Fibroblast of the aortic adventitia (primary cell): ENCODE measurements around the gene TRPC3. TPM values are rescaled to one million over a fixed set of nuclear protein-coding genes. Genes with fewer than 3 reads are reported as not detected.

Experiments
- DNase-seq: peaks from one replicate; pipeline ENCODE4 v3.0.0-alpha.2; 2010; ENCODE audit warnings: low read depth
- H3K4me3 ChIP-seq: 2 replicates; pipeline ENCODE4 v1.5.1; 2011; ENCODE audit warnings: low read depth, mild to moderate bottlenecking, control low read depth, low read length, moderate library complexity
- total RNA-seq: library from RNA; depleted of rRNA; stranded (reverse); fragments of >200 nt; gene quantifications from 2 replicates; pipeline ENCODE4 v1.2.3, GENCODE V29; 2012; ENCODE audit warnings: low replicate concordance
- TF ChIP-seq, protein P1 (sequence below): IDR thresholded peaks from 2 replicates; pipeline ENCODE4 v1.5.1; 2011; ENCODE audit warnings: mild to moderate bottlenecking, low read length, control low read depth, inconsistent platforms; ENCODE audit not compliant: insufficient read depth

TRPC3 gene
- total RNA-seq, 1 donor = 0.45 TPM

DNA sequence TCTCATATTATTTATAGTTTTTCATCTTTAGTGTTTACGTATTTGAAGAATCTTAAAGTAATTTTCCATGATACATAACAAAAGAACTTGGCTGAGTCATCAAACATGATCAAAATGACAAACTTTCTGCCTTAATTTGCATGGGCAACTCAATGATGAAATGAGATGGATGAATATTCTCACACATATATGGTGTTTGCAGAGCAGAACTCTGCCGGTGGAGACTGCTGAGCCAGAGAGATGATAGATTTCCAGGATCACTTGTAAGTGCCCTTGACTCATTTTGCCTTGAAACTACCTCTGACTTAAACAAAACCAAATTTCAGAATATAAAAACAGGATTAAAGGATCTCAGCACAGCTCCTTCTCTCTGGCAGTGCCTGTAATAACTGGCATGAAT, 38.2 kb downstream of the TRPC3 start:
- DNase-seq = no peak
- no peak overlapping the region for H3K4me3 ChIP-seq
- TF ChIP-seq, protein P1, sequence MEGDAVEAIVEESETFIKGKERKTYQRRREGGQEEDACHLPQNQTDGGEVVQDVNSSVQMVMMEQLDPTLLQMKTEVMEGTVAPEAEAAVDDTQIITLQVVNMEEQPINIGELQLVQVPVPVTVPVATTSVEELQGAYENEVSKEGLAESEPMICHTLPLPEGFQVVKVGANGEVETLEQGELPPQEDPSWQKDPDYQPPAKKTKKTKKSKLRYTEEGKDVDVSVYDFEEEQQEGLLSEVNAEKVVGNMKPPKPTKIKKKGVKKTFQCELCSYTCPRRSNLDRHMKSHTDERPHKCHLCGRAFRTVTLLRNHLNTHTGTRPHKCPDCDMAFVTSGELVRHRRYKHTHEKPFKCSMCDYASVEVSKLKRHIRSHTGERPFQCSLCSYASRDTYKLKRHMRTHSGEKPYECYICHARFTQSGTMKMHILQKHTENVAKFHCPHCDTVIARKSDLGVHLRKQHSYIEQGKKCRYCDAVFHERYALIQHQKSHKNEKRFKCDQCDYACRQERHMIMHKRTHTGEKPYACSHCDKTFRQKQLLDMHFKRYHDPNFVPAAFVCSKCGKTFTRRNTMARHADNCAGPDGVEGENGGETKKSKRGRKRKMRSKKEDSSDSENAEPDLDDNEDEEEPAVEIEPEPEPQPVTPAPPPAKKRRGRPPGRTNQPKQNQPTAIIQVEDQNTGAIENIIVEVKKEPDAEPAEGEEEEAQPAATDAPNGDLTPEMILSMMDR = no peak

DNA sequence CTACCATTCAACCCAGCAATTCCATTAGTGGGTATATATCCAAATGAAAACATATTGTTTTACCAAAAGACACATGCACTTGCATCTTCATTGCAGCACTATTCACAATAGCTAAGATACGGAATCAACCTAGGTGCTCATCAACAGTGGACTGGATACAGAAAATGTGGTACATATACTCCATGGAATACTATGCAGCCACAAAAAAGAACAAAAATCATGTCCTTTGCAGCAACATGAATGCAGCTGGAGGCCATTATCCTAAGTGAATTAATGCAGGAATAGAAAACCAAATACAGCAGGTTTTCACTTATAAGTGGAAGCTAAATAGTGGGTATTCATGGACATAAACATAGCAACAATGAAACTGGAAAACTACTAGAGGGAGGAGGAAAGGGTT, 43.5 kb downstream of the TRPC3 start:
- H3K4me3 ChIP-seq = no peak overlapping the region
- TF ChIP-seq, protein P1 = no peak
- DNase-seq = no peak

DNA sequence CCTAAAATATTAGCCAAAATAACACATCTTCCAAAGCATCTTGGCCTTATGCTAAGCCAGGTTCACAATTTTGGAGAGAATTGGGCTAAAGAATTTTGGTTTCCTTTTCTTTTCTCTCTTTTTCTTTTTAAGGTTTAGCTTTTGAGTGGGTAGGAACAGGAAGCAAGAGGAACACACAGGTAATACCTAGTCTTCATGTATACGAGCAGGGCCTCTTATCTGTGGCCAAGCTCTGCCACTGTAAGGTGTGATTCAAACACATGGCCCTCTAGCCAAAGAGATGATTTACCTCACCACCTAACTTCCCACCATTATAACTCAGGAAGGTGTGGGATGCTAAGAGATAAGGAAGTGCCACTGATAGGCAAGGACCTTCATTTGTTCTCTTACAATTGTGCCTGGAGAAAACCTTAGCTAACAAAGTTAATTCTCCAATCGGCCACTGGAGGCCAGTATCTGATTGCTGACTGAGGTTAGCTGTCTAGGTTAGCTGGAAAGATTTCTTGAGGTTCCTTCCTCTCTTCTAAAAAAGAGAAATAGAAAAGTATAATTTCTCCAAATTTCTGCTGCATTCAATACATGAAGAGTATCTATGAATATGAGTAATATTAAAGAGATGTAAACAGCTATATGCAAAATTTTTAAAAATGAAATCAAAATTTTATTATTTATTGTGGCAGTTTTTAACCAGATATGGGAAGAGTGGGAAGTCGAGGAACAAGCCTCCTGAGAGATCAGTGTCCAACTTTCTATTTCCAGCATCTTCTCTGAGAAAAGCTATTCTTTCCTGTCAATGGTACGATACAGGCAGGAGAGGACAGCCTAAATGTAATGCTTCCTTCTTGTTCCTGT, 51.5 kb downstream of the TRPC3 start:
- no peak overlapping the region for H3K4me3 ChIP-seq
- peak; percentile 73 for DNase-seq
- TF ChIP-seq, protein P1 = peak; percentile 82

DNA sequence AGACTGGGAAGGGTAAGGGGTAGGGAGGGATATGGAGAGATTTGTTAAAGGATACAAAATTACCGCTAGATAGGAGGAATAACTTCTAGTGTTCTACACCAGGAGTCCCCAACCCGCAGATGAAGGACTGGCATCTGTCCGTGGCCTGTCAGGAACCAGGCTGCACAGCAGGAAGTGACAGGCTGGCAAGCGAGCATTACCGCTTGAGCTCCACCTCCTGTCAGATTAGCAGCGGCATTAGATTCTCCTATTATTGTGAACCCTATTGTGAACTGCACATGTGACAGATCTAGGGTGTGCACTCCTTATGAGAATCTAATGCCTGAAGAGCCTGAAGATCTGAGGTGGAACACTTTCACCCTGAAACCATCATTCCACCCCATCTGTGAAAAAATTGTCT, 53.7 kb downstream of the TRPC3 start:
- no peak overlapping the region for H3K4me3 ChIP-seq
- TF ChIP-seq, protein P1 = no peak
- DNase-seq = no peak

DNA sequence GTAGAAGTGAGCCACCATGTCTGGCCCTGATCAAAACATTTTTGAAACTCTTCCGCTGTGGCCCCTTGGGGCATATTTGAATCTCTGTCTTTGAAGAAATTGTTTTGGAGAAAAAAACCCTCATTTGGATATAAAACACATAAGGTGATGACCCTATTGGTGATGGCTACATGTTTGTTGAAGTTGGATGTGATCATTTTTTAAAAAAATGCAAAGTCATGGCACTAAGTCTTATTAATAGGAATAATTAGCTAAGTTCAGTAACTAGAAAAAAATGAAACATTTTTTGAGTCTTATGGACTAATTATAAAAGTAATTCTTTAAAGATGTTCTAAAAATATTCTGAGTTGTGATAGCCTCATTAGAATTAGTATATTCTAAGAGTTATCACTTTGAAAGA, 63.7 kb downstream of the TRPC3 start:
- H3K4me3 ChIP-seq = no peak overlapping the region
- no peak for DNase-seq
- TF ChIP-seq, protein P1 = no peak

DNA sequence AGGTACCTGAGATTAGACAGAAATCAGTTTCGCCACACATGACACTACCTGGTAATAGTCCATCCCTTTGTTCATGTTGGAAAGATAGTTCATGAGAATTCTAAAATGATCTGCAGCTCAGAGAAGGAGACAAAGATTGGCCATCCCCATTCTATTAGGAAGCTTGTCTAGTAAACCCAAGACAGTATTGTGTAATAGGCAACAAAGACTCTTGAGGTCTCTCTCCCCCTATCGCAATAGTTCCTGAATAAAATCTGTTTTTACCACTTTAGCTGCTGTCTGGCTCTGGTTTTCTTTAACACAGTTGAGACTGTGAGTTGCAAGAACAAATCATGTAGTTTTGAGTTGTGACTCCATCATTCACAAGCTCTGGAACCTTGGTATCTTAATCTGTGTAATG, 66.7 kb downstream of the TRPC3 start:
- TF ChIP-seq, protein P1 = no peak
- DNase-seq = no peak
- H3K4me3 ChIP-seq = no peak overlapping the region
